Testis (tissue), 3 donors: ENCODE results near the gene SNAP23. TPM values are rescaled to one million over a fixed set of nuclear protein-coding genes. Genes with fewer than 3 reads are reported as not detected.
A peak's percentile ranks its signal among the peaks of the same experiment; 100 is the strongest.

ENCODE experiments used
- DNase-seq: peaks from one replicate; pipeline ENCODE4 v3.0.0-alpha.2; 2019
- H3K27ac ChIP-seq, 2 donors: fragments of 200-600 bp; sonication (generic); one replicate each; pipeline ENCODE4 v1.5.1; 2019
- H3K27me3 ChIP-seq: fragments of 200-600 bp; sonication (generic); one replicate; pipeline ENCODE4 v1.5.1; 2019
- H3K36me3 ChIP-seq: fragments of 200-600 bp; sonication (generic); one replicate; pipeline ENCODE4 v1.5.1; 2017; ENCODE audit warnings: low read depth; ENCODE audit errors: missing control alignments
- H3K4me1 ChIP-seq: fragments of 200-600 bp; sonication (generic); one replicate; pipeline ENCODE4 v1.5.1; 2019
- H3K4me3 ChIP-seq, 2 donors: fragments of 200-600 bp; sonication (generic); one replicate each; pipeline ENCODE4 v1.5.1; 2017 to 2019
- H3K9me3 ChIP-seq: fragments of 200-600 bp; sonication (generic); one replicate; pipeline ENCODE4 v1.5.1; 2017
- POLR2A ChIP-seq: fragments of 450-650 bp; IDR thresholded peaks from one replicate; pipeline ENCODE4 v1.6.1; 2017; ENCODE audit warnings: antibody characterized with exemption, mild to moderate bottlenecking, moderate library complexity
- WGBS, 2 donors: methylation state at CpG; one replicate each; pipeline ENCODE4 v1.1.5; 2018; 5-methylcytosine and 5-hydroxymethylcytosine counted together
- intact Hi-C: fragments of 100-400 bp; cut with DNase I; formaldehyde crosslinking; loops from one replicate; pipeline ENCODE4 v1.15.1; 2023; ENCODE audit warnings: low total_unique reads
- polyA plus RNA-seq: library from polyadenylated mRNA; stranded (reverse); fragments of 350-450 nt; fragmentation: Illumina TruSeq; extraction: RNeasy Lipid Tissue Mini Kit (QIAGEN cat#74804); gene quantifications from one replicate; pipeline ENCODE4 v1.2.3, GENCODE V29; 2014; ENCODE audit warnings: low read depth, low replicate concordance; ENCODE audit not compliant: insufficient read depth
- total RNA-seq, 2 donors: library from RNA; depleted of rRNA; stranded (reverse); fragments of >200 nt; gene quantifications; one replicate each; pipeline ENCODE4 v1.2.3, GENCODE V29; 2016
- TF ChIP-seq, protein P1 (sequence below), 3 experiments: fragments of 450-650 bp in 2 of 3; fragments of 200-600 bp in 1 of 3; sonication (generic) in 1 of 3; IDR thresholded peaks; one replicate each; pipeline ENCODE4 v1.5.1; 2016 to 2019; ENCODE audit warnings: antibody characterized with exemption in 3 of 3, mild to moderate bottlenecking in 2 of 3, moderate library complexity in 1 of 3

SNAP23 gene
- total and polyA plus RNA-seq, 3 donors from 2014 or later, result 99.4 to 114 (median 101) TPM

DNA sequence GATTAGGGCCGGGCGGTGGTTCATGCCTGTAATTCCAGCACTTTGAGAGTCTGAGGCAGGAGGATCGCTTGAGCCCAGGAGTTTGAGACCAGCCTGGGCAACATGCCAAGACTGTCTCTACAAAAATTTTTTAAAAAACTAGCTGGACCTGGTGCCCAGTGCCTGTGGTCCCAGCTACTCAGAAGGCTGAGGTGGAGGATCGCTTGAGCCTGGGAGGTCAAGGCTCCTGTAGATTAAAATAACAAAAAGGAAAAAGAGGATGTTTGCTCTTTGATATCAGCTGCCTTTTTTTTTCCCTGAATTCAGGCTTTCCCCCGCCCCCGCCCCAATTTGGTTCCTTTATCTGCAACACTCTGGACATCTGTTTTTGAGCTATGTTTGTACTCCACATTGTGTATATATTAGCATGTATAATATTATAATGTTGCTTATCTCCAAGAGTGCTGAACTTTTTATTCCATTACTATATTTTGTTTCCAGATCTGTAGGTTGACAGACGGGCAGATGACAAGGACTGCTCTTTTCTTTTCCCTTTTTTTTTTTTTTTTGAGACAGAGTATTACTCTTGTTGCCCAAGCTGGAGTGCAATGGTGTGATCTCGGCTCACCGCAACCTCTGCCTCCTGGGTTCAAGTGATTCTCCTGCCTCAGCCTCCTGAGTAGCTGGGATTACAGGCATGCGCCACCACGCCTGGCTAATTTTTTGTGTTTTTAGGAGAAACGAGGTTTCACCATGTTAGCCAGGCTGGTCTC is 4.6 kb downstream of the SNAP23 start:
- peak overlapping the region; percentile 62 to 78 for H3K27ac ChIP-seq
- intact Hi-C loops, result no loop called here
- TF ChIP-seq, protein P1, sequence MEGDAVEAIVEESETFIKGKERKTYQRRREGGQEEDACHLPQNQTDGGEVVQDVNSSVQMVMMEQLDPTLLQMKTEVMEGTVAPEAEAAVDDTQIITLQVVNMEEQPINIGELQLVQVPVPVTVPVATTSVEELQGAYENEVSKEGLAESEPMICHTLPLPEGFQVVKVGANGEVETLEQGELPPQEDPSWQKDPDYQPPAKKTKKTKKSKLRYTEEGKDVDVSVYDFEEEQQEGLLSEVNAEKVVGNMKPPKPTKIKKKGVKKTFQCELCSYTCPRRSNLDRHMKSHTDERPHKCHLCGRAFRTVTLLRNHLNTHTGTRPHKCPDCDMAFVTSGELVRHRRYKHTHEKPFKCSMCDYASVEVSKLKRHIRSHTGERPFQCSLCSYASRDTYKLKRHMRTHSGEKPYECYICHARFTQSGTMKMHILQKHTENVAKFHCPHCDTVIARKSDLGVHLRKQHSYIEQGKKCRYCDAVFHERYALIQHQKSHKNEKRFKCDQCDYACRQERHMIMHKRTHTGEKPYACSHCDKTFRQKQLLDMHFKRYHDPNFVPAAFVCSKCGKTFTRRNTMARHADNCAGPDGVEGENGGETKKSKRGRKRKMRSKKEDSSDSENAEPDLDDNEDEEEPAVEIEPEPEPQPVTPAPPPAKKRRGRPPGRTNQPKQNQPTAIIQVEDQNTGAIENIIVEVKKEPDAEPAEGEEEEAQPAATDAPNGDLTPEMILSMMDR (IDR thresholded peaks at IDR 0.05), result no peak
- no peak for TF ChIP-seq POLR2A
- no peaks in the 10 kb centered on the region for H3K36me3 ChIP-seq
- no peaks in the 10 kb centered on the region for H3K27me3 ChIP-seq
- 57 to 62% methylated on average over 12 of the region's 12 CpGs for WGBS, 2 donors
- no peaks in the 10 kb centered on the region for H3K9me3 ChIP-seq
- peaks cover 36% of the 10 kb centered on the region for H3K4me1 ChIP-seq
- H3K4me3 ChIP-seq, result no peak overlapping the region
- no peak for DNase-seq

GRCh38 chr15:42502477-42502876 is 7.0 kb downstream of the SNAP23 start:
- TF ChIP-seq, protein P1 (IDR thresholded peaks at IDR 0.05), result no peak
- TF ChIP-seq POLR2A, result no peak
- Histone ChIP-seq H3K4me3 (no peak overlapping the region), H3K4me1 (peaks cover 53% of the 10 kb centered on the region), H3K27me3 (no peaks in the 10 kb centered on the region), H3K36me3 (no peaks in the 10 kb centered on the region), H3K9me3 (no peaks in the 10 kb centered on the region), H3K27ac (peak overlapping the region in 1 of 2 donors; percentile 11)
- 64 to 74% methylated on average over 4 of the region's 4 CpGs for WGBS, 2 donors
- DNase-seq, result peak; percentile 58
- intact Hi-C loops, result no loop called here

GRCh38 chr15:42503825-42504224 is 8.4 kb downstream of the SNAP23 start:
- 82 to 83% methylated on average over 1 of the region's 1 CpG for WGBS, 2 donors
- no peaks in the 10 kb centered on the region for H3K27me3 ChIP-seq
- no peaks in the 10 kb centered on the region for H3K36me3 ChIP-seq
- no peak overlapping the region for H3K4me3 ChIP-seq
- peaks cover 60% of the 10 kb centered on the region for H3K4me1 ChIP-seq
- intact Hi-C loops, result no loop called here
- no peak for DNase-seq
- TF ChIP-seq, protein P1 (IDR thresholded peaks at IDR 0.05), result no peak
- no peak for TF ChIP-seq POLR2A
- no peak overlapping the region for H3K27ac ChIP-seq
- H3K9me3 ChIP-seq, result no peaks in the 10 kb centered on the region

DNA sequence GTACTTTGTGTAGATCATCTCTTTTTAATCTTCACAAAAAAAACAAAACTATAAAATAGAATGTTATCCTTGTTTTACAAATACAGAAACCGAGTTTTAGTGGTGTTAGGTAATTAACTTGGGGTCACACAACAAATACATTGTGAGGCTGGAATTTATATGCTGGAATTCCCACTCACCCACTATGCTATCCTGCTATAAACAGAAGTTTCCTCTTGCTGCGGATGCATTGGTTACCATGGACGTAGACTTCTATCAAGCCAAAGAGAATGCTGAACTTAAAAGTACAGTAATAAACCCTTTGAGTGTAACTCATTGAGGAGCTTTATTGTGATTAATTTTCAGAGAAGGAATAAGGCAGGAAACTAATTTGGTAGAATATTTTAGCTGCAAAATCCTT is 9.2 kb downstream of the SNAP23 start:
- H3K4me1 ChIP-seq, result peaks cover 52% of the 10 kb centered on the region
- intact Hi-C loops, result no loop called here

More for the DNA sequence above, 9.2 kb downstream of the SNAP23 start:
- Histone ChIP-seq H3K36me3 (no peaks in the 10 kb centered on the region), H3K9me3 (no peaks in the 10 kb centered on the region), H3K27me3 (no peaks in the 10 kb centered on the region), H3K27ac (peak overlapping the region; percentile 2 to 12), H3K4me3 (no peak overlapping the region)
- no peak for DNase-seq
- 57 to 71% methylated on average over 3 of the region's 3 CpGs for WGBS, 2 donors
- no peak for TF ChIP-seq POLR2A
- TF ChIP-seq, protein P1 (IDR thresholded peaks at IDR 0.05), result no peak
